ENCODE results near the gene LRRC2. TPM values are rescaled to one million over a fixed set of nuclear protein-coding genes. Genes with fewer than 3 reads are reported as not detected.

The LRRC2 gene
- total RNA-seq, 1 donor from 2014 or later, result 0.31 TPM

GRCh38 chr3:46469680-46470357 is 96.3 kb downstream of the LRRC2 start:
- H3K27me3 Mint-ChIP-seq, result peaks cover 34% of the 10 kb centered on the region
- no peak for DNase-seq (ENCODE audit: extremely low spot score, unreplicated experiment)
- TF ChIP-seq CTCF (conservative IDR thresholded peaks at IDR 0.05), result no peak

GRCh38 chr3:46468753-46469600 is 97.1 kb downstream of the LRRC2 start:
- Mint-ChIP-seq H3K4me1 (ENCODE audit: unreplicated experiment) (no peaks in the 10 kb centered on the region), H3K27me3 (peaks cover 36% of the 10 kb centered on the region), H3K4me3 (no peak overlapping the region), H3K9me3 (no peaks in the 10 kb centered on the region), H3K36me3 (no peaks in the 10 kb centered on the region), H3K27ac (no peak overlapping the region)
- no peak for DNase-seq (ENCODE audit: extremely low spot score, unreplicated experiment)
- TF ChIP-seq CTCF (conservative IDR thresholded peaks at IDR 0.05), result no peak

More at GRCh38 chr3:46469680-46470357, 96.3 kb downstream of the LRRC2 start:
- peaks cover under 1% of the 10 kb centered on the region for H3K36me3 Mint-ChIP-seq
- H3K4me1 Mint-ChIP-seq (ENCODE audit: unreplicated experiment), result no peaks in the 10 kb centered on the region
- H3K9me3 Mint-ChIP-seq, result peaks cover 2% of the 10 kb centered on the region
- H3K27ac Mint-ChIP-seq, result no peak overlapping the region
- no peak overlapping the region for H3K4me3 Mint-ChIP-seq

GRCh38 chr3:46467562-46467961 is 98.5 kb downstream of the LRRC2 start:
- no peaks in the 10 kb centered on the region for H3K4me1 Mint-ChIP-seq (ENCODE audit: unreplicated experiment)
- no peak overlapping the region for H3K4me3 Mint-ChIP-seq
- H3K9me3 Mint-ChIP-seq, result no peaks in the 10 kb centered on the region
- DNase-seq (ENCODE audit: extremely low spot score, unreplicated experiment), result no peak
- peaks cover 33% of the 10 kb centered on the region for H3K27me3 Mint-ChIP-seq
- H3K27ac Mint-ChIP-seq, result no peak overlapping the region
- no peak for TF ChIP-seq CTCF (conservative IDR thresholded peaks at IDR 0.05)
- H3K36me3 Mint-ChIP-seq, result no peaks in the 10 kb centered on the region

- DNase-seq (ENCODE audit: extremely low spot score, unreplicated experiment), result peak; percentile 22
- H3K4me3 Mint-ChIP-seq, result no peak overlapping the region
- H3K4me1 Mint-ChIP-seq (ENCODE audit: unreplicated experiment), result no peaks in the 10 kb centered on the region
- TF ChIP-seq CTCF (conservative IDR thresholded peaks at IDR 0.05), result no peak
- no peak overlapping the region for H3K27ac Mint-ChIP-seq
- peaks cover 36% of the 10 kb centered on the region for H3K27me3 Mint-ChIP-seq
- no peaks in the 10 kb centered on the region for H3K36me3 Mint-ChIP-seq
- H3K9me3 Mint-ChIP-seq, result no peaks in the 10 kb centered on the region
Measured at GRCh38 chr3:46466871-46467403, 99.2 kb downstream of the LRRC2 start.

GRCh38 chr3:46466273-46466672 is 99.8 kb downstream of the LRRC2 start:
- H3K4me3 Mint-ChIP-seq, result no peak overlapping the region
- H3K27ac Mint-ChIP-seq, result no peak overlapping the region
- no peaks in the 10 kb centered on the region for H3K9me3 Mint-ChIP-seq
- TF ChIP-seq CTCF (conservative IDR thresholded peaks at IDR 0.05), result no peak
- H3K27me3 Mint-ChIP-seq, result peaks cover 36% of the 10 kb centered on the region
- H3K36me3 Mint-ChIP-seq, result no peaks in the 10 kb centered on the region
- no peaks in the 10 kb centered on the region for H3K4me1 Mint-ChIP-seq (ENCODE audit: unreplicated experiment)
- peak; percentile 52 for DNase-seq (ENCODE audit: extremely low spot score, unreplicated experiment)

Other genes with a start within 250 kb of the LRRC2 start
- gene CCR2, start 212.2 kb downstream of the LRRC2 start, total RNA-seq (ENCODE audit: low replicate concordance), result not detected in 2 replicates
- 0.12 and 0.22 TPM in 2 replicates for gene CCR5, start 195.4 kb downstream of the LRRC2 start, total RNA-seq (ENCODE audit: low replicate concordance)
- gene CCRL2, start 159.0 kb downstream of the LRRC2 start, total RNA-seq (ENCODE audit: low replicate concordance), result 0.17 and 0.34 TPM in 2 replicates
- not detected in 2 replicates for gene LTF, start 101.4 kb downstream of the LRRC2 start, total RNA-seq (ENCODE audit: low replicate concordance)
- gene RTP3, start 68.3 kb downstream of the LRRC2 start, total RNA-seq (ENCODE audit: low replicate concordance), result not detected in 2 replicates
- gene FAM240A, start 46.2 kb upstream of the LRRC2 start, total RNA-seq (ENCODE audit: low replicate concordance), result not detected in 2 replicates
- 31.7 and 70.8 TPM in 2 replicates for gene ALS2CL, start 127.4 kb upstream of the LRRC2 start, total RNA-seq (ENCODE audit: low replicate concordance)
- 0.48 and 0.62 TPM in 2 replicates for gene TMIE, start 135.1 kb upstream of the LRRC2 start, total RNA-seq (ENCODE audit: low replicate concordance)
- 1.1 and 1.2 TPM in 2 replicates for gene PRSS50, start 151.6 kb upstream of the LRRC2 start, total RNA-seq (ENCODE audit: low replicate concordance)